Keratinocyte (primary cell): ENCODE data around the gene KRT7. TPM values are rescaled to one million over a fixed set of nuclear protein-coding genes. Genes with fewer than 3 reads are reported as not detected.

ENCODE experiments used
- DNase-seq: peaks from one replicate; pipeline ENCODE4 v3.0.0-alpha.2; 2011; ENCODE audit warnings: low read depth, missing footprints, low spot score
- FAIRE-seq: peaks from 2 replicates; lab custom pipeline; 2011; peaks lifted over from hg19 to GRCh38; lab: Jason Lieb, UNC
- H2AFZ ChIP-seq: 2 replicates; pipeline ENCODE4 v1.6.0; 2012; ENCODE audit warnings: low read length, control low read depth, inconsistent platforms; ENCODE audit not compliant: control insufficient read depth
- H3K27ac ChIP-seq: 2 replicates; pipeline ENCODE4 v1.5.1; 2011; ENCODE audit warnings: low read length; ENCODE audit not compliant: control insufficient read depth, insufficient read depth
- H3K27me3 ChIP-seq: 3 replicates; pipeline ENCODE4 v1.6.0; 2011; ENCODE audit warnings: low read length; ENCODE audit not compliant: control insufficient read depth, insufficient read depth; ENCODE audit errors: extremely low read depth
- H3K36me3 ChIP-seq, 2 experiments: 2 replicates in 1 of 2; 3 replicates in 1 of 2; pipeline ENCODE4 v1.5.1; 2011; ENCODE audit warnings: low read length in 2 of 2, mild to moderate bottlenecking in 1 of 2; ENCODE audit not compliant: control insufficient read depth in 2 of 2, insufficient read depth in 2 of 2; ENCODE audit errors: extremely low read depth in 1 of 2
- H3K4me1 ChIP-seq: 3 replicates; pipeline ENCODE4 v1.5.1; 2011; ENCODE audit warnings: low read length; ENCODE audit not compliant: control insufficient read depth, insufficient read depth; ENCODE audit errors: extremely low read depth
- H3K4me2 ChIP-seq: 3 replicates; pipeline ENCODE4 v1.6.0; 2011; ENCODE audit warnings: low read depth, low read length; ENCODE audit not compliant: control insufficient read depth, insufficient read depth; ENCODE audit errors: extremely low read depth
- H3K4me3 ChIP-seq, 3 experiments: fragments of 200-600 bp in 1 of 3; sonication (generic) in 1 of 3; 2 replicates in 2 of 3; 3 replicates in 1 of 3; pipeline ENCODE4 v1.5.1; 2011 to 2016; ENCODE audit warnings: low read length in 3 of 3, mild to moderate bottlenecking in 3 of 3, control low read depth in 2 of 3, inconsistent platforms in 1 of 3, low read depth in 1 of 3, mixed read lengths in 1 of 3, mixed run types in 1 of 3, moderate library complexity in 1 of 3; ENCODE audit not compliant: control insufficient read depth in 2 of 3, insufficient read depth in 2 of 3; ENCODE audit errors: extremely low read depth in 1 of 3
- H3K79me2 ChIP-seq: 2 replicates; pipeline ENCODE4 v1.6.0; 2012; ENCODE audit warnings: low read length; ENCODE audit not compliant: control insufficient read depth, insufficient read depth
- H3K9ac ChIP-seq: 3 replicates; pipeline ENCODE4 v1.6.0; 2011; ENCODE audit warnings: low read length; ENCODE audit not compliant: control insufficient read depth, insufficient read depth; ENCODE audit errors: extremely low read depth
- H3K9me1 ChIP-seq: 3 replicates; pipeline ENCODE4 v1.6.0; 2011; ENCODE audit warnings: low read length; ENCODE audit not compliant: control insufficient read depth, insufficient read depth; ENCODE audit errors: extremely low read depth
- H3K9me3 ChIP-seq: 2 replicates; pipeline ENCODE4 v1.5.1; 2012; ENCODE audit warnings: low read depth, low read length; ENCODE audit not compliant: control insufficient read depth
- H4K20me1 ChIP-seq: 3 replicates; pipeline ENCODE4 v1.6.0; 2011; ENCODE audit warnings: low read length; ENCODE audit not compliant: control insufficient read depth, insufficient read depth; ENCODE audit errors: extremely low read depth
- CTCF ChIP-seq, 3 experiments: IDR thresholded peaks in 1 of 3; conservative IDR thresholded peaks in 1 of 3; optimal IDR thresholded peaks in 1 of 3; 2 replicates in 2 of 3; 3 replicates in 1 of 3; pipeline versions ENCODE3 to v1.5.1; 2011; ENCODE audit warnings: low read length in 3 of 3, mild to moderate bottlenecking in 3 of 3, moderate library complexity in 2 of 3, control low read depth in 1 of 3, inconsistent platforms in 1 of 3; ENCODE audit not compliant: insufficient read depth in 2 of 3; ENCODE audit errors: extremely low read depth in 1 of 3
- EZH2 ChIP-seq: IDR thresholded peaks from one replicate; pipeline ENCODE4 v1.6.1; 2012; ENCODE audit warnings: inconsistent platforms, mild to moderate bottlenecking, low read length, moderate library complexity
- dilution Hi-C: fragments of 300-500 bp; cut with MboI; formaldehyde crosslinking; loops from one replicate; pipeline ENCODE4 v1.7.0; 2020; ENCODE audit warnings: low sequenced_read_pairs; ENCODE audit not compliant: extremely low pct_ligation_motif_present
- polyA plus RNA-seq, 5 experiments: library from polyadenylated mRNA; depleted of rRNA in 3 of 5; stranded (reverse) in 3 of 5; stranded (forward) in 1 of 5; unstranded in 1 of 5; fragments of >200 nt; gene quantifications; 1 replicate in 1 of 5; 2 replicates in 3 of 5; 3 replicates in 1 of 5; pipeline versions ENCODE4 v1.2.1 to v1.2.3, GENCODE V29; 2011 to 2012; ENCODE audit warnings: missing spikeins in 2 of 5, low read depth in 1 of 5, low replicate concordance in 1 of 5

Gene KRT7
- polyA plus RNA-seq, 1 donor (not counting 4 experiments of a cell fraction or from before 2014, with no cell fraction given): 112 TPM

- dilution Hi-C loops: no loop called here
Measured at GRCh38 chr12:52200086-52200780, 32.8 kb upstream of the KRT7 start.

GRCh38 chr12:52200781-52201450 is 32.1 kb upstream of the KRT7 start:
- Histone ChIP-seq H3K27me3 (no peaks in the 10 kb centered on the region), H3K36me3 (no peaks in the 10 kb centered on the region), H3K4me2 (no peak overlapping the region), H3K9ac (no peak overlapping the region), H4K20me1 (no peaks in the 10 kb centered on the region), H3K9me3 (no peaks in the 10 kb centered on the region), H3K79me2 (no peaks in the 10 kb centered on the region), H3K4me3 (no peak overlapping the region), H3K4me1 (peaks cover 49% of the 10 kb centered on the region), H3K27ac (no peak overlapping the region), H3K9me1 (no peaks in the 10 kb centered on the region), H2AFZ (no peak overlapping the region)
- FAIRE-seq (no peak), DNase-seq (no peak)
- dilution Hi-C loops: no loop called here
- TF ChIP-seq EZH2 (no peak), CTCF (optimal IDR thresholded peaks at IDR 0.05 in 1 of 3, IDR thresholded peaks at IDR 0.05 in 1 of 3, conservative IDR thresholded peaks at IDR 0.05 in 1 of 3; ENCODE audit: extremely low read depth in 1 of 3, insufficient read depth in 2 of 3, low read length in 3 of 3) (no peak)

More at GRCh38 chr12:52200086-52200780, 32.8 kb upstream of the KRT7 start:
- H4K20me1 ChIP-seq: no peaks in the 10 kb centered on the region
- no peak for FAIRE-seq
- no peak for DNase-seq
- no peaks in the 10 kb centered on the region for H3K27me3 ChIP-seq
- peaks cover 48% of the 10 kb centered on the region for H3K4me1 ChIP-seq
- H2AFZ ChIP-seq: no peak overlapping the region
- no peak overlapping the region for H3K27ac ChIP-seq
- no peaks in the 10 kb centered on the region for H3K79me2 ChIP-seq
- TF ChIP-seq CTCF (optimal IDR thresholded peaks at IDR 0.05 in 1 of 3, IDR thresholded peaks at IDR 0.05 in 1 of 3, conservative IDR thresholded peaks at IDR 0.05 in 1 of 3; ENCODE audit: extremely low read depth in 1 of 3, insufficient read depth in 2 of 3, low read length in 3 of 3) (no peak), EZH2 (no peak)
- H3K36me3 ChIP-seq: no peaks in the 10 kb centered on the region
- H3K4me3 ChIP-seq: no peak overlapping the region
- no peak overlapping the region for H3K4me2 ChIP-seq
- no peak overlapping the region for H3K9ac ChIP-seq
- no peaks in the 10 kb centered on the region for H3K9me1 ChIP-seq
- H3K9me3 ChIP-seq: no peaks in the 10 kb centered on the region
